HG03432 (cell line): ENCODE measurements around the gene PDRG1.

Experiments
- ATAC-seq: cut with Tn5 transposase; IDR thresholded peaks from one replicate; pipeline ENCODE4 v1.9.1; 2021; ENCODE audit warnings: mild to moderate bottlenecking, moderate library complexity; ENCODE audit not compliant: unreplicated experiment

PDRG1 gene

DNA sequence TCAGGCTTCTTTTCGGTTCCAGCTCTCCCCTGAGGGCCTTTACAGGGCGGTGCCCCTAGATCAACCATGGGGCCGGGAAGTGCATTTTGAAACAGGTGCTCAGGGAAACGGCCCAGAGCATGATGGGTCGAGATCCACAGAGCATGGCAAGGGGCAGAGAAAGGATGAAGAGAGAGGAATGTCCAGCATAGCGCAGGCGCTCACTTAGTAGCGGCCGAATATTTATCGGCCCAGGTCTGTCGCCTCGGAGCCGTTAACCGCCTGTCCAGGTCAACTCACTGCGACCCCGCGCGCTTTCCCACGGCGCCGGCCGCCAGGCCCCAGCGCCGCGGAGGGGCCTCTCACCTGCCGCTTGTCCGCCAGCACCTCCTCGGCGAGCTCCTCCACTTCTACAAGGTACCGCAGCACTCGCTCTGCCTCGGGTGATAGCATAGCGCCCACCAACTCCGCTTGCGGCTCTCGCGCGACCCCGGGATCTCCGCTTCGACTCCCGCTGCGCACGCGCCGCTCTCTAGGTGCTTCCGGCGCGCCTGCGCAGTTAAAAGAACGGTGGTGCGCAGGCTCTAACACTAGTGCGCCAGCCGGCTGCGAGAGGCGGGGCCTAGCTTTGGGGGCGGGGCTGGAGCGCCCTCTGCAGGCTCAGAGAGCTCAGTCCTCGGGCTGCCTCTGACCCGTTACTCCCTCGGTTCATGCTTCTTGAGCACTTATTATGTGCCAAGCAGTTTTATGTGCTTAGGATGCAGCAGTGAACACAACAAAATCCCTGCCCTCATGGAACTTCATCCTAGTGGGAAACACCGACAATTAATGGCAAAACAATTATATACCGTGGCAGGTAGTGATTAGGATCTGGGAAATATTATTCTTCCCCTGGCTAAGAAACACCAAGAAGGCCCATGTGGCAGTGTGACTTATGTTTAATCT lies at the start of gene PDRG1:
TSS of gene PDRG1 (minus strand) at position 517 of the 924 bp plus-strand sequence. CDS start at position 432, 85 bp downstream.
- peak; percentile 93 for ATAC-seq

DNA sequence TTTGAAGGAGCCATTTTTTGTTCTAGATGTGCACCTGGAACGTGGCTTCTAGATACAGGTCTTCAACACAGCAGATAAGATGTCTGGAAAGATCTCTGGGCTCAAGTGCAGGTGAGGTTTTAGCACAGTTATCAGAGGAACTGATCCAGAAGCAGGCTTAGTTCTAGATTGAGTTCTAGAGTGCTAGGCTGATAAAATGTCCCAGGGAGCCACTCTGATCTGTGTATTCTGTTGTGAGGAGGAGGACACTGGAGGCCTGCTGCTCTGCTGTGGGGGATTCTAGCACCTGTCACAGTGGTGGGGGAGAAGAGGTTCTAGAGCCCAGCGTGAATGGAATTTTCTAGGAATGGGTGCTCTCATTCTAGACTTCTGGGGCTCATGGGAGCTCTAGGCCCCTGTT lies 46.4 kb upstream of the PDRG1 start:
- ATAC-seq, result no peak

DNA sequence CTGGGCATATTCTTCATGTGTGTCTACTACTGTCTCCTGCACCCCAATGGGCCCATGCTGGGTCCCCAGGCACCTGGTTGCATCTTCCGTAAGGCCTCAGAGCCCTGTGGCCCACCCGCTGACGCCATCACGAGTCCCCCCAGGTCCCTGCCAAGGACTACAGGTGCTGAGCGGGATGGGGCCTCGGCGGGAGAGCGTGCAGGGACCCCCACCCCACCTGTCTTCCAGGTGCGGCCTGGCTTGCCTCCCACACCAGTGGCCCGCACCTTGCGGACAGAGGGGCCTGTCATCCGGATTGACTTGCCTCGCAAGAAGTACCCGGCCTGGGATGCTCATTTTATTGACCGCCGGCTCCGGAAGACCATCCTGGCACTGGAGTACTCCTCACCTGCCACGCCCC lies 45.1 kb upstream of the PDRG1 start:
- ATAC-seq, result no peak

DNA sequence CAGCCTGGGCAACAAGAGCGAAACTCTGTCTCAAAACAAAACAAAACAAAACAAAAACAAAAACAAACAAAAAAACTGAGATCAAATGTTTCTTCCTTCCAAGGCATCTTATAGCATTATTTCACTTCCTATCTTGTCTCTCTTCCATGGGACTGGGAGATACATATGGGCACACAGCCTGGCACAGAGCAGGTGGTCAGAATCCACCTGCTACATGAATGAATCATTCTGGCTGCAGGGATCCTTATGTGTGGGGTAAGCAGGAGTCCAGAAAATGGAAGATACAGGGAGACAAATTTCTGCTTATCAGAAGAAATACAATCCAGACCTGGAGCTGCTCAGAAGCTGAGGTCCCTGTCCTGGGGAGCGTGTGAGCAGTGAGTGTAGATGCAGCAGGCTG lies 40.2 kb upstream of the PDRG1 start:
- ATAC-seq, result no peak

DNA sequence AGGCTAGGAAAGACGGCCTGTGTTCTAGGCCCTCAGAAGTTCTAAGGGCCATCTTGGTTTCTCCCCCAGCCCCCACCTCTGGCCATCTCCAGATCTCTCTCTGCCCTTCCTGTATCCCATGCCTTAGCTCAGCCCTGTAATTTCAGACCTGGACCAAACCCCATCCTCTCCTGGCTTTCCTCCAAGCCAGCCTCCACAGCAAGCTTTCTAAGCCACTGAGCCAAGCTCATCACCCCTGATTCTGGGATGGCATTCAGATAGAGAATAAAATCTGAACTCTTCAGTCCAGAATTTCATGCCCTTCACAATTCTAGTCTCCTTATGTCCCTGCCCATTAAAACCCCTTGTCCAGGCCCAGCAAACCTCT lies 39.5 kb upstream of the PDRG1 start:
- ATAC-seq, result no peak

DNA sequence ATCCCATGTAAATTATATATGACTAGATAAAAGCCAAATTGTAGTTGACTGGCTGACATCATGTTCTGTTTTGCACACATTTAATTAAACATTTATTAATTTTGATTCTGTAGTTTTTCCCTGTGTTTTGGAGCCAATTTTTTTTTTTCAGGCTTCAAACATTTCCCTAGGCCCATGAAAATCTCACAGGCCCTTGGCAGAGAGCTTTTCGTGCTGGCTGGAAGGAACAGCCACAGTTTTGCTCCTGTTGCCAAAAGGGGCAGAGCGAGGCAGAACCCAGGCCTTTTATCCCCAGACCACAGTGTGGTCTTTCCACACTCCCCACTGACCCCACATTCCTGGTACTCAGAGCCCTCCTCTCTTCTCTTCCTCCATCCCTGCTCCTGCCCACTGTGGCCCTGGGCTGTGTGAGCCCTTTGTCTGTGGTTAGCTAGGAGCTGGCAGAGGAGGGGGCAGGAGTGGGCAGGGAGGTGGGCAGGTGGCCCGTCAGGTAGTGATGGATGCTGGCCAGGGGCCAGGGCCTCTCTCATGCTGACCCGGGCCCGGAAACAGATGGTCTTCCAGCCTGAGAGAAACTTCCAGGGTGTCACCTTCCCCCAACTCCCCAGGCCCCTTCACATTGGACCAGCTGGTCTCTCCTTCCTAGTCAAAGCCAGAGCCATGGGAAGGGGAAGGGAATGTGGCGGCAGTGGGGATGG lies 38.9 kb upstream of the PDRG1 start:
- no peak for ATAC-seq

DNA sequence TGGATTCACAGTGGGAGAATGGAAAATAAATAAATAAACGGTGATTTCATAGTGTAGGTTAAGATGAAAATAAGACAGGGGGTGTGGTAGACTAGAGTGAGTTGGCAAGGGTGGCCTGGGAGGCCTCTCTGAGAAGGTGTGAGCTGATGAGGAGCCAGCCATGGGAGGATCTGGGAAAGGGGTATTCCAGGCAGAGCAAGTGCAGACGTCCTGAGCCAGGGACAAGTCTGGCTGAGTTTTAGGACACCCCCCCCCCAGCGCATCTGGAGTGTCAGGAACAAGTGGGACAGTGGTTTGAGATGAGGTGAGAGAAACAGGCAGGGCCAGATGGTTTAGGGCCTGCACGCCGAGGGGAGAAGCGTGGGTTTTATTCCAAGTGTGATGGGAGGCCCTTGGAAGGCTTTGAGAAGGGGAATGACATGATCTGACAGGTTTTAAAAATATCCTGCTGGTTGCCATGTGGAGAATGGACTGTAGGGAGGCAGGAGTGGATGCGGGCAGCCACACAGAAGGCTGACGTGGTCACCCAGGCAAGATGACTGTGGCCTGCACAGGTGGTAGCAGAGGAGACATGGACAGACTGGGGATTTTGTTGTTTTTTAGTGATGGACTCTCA lies 37.3 kb upstream of the PDRG1 start:
- no peak for ATAC-seq

DNA sequence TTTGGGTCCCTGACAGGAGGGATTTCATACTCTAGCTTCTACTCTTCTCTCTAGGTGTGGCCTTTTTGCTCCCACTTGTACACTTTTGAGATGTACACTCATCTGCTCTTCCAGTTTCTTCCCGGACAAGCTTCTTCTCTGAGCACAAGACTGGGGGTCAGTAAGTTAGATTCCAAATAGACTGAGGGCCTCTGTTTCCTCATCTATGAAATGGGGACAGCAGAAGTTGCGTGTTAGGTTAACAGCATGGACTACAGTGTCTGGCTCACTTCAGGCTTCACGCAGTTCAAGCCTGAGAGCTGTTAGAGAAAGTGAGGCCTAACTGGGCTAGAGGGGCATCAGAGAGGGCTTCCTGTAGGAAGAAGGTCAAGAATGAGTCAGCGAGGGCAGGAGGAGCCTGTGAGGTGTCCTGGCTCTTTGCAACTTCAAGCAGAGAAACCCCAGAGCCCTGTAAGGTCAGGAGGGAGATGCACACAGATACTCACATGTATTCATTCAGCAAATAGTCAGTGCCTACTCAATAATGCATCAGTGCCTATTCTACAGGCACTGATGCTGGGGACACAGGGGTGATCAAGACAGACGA lies 36.7 kb upstream of the PDRG1 start:
- no peak for ATAC-seq

DNA sequence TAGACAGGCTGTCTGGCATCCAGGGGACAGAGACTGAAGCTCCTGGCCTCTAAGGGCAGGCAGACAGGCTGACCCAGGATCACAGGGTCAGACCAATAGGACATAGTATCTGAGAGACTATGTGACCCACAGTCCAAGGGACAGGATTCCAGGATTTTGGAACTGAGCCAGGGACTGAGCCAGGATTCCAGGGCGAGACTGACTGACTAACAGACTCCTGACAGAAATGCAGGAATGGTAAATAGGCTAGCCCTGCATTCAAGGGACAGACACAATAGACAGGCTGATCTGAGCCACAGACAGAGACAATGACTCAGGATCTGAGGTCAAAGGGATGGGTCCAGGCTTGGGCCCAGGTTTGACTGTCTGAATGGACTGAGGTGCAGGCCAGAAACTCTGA lies 35.9 kb upstream of the PDRG1 start:
- ATAC-seq, result no peak

DNA sequence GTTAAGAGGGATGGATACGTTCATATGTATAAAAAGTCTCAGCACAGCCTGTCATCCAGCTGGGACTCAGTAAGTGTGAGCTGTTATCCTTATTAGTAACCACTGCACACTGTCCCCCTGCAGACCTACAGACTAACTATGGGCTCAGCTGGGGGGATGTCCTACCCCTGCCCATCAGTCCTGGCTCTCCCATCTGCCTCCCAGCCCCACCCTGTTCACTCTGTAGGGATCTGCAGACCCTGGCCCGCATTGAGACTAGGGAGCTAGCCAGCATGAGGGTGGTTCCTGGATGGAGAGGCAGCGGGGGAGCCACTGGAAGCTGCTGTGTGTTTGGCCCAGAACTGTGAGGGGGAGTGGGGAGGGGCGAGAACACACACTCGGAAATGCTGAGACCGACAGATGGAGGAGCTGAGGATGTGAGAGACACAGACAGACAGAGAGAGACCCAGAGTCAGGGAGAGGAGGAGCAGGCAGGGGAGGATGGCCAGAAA lies 33.2 kb upstream of the PDRG1 start:
- no peak for ATAC-seq

DNA sequence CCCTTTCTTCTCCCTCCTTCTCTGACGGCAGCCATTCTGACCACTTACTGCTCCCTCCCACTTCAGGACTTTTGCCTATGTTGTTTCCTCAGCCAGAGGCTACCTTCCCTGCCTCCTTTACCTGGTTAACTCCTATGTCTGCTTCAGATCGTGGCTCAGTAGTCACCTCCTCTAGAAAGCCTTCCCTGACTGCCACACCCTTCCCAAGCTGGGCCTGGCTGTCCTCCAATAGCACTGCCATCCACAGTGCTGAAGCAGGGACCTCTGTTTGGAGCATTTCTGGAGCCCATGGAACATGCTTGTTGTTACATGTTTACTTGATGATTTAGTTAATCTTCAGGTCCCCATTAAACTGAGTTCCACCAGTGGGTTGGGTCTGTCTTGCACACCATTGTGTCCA lies 29.9 kb upstream of the PDRG1 start:
- ATAC-seq, result no peak

DNA sequence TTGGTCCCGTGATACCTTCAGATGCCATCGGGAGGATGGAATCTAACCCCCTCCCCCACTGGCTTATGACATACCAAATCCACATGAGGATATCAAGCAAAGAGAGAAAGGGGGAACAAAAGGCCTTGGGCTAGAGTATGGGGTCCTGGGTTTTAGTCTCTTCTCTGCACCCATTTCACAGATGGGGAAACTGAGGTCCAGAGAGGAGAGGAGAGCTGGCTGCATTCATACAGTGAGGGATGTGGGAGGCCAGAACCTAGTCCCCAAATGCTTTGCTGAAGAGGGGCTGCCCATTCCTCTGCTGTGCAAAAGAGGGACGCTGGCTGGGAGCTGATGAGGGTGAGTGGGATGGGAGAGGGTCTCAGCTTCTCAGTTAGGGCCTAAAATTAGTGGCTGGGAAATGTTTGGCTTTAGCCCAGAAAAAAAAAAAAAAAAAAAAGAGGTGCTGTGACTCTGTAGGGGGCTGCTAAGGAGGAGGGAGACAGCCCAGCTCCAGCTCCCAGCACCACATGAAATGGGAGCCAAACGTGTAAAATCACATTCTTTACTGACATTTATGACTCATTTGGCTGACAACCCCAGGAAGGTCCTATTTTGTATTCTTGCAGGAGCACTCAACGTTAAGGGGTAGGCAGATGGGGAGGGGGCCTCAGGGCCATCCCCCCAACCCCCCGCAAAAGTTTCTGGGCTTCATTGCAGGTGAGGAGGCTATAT lies 28.0 kb upstream of the PDRG1 start:
- no peak for ATAC-seq

DNA sequence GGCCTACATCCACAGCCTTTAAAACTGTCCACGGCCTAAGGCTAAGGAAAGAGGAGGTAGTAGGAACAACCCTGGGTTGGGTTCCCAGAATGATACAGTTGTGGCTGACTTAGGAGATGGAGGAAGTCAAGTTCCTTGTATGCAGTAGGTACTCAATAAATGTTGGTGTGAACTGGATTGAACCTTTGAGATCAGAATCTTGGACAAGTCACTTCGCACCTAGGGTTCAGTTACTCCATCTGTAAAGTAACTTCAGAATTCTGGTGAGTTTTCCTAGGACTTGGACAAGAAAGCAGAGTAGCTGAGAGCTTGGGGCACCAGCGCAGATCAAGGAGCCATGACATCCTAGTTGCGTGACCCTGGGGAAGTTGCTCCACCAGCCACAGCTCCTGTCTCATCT lies 25.2 kb upstream of the PDRG1 start:
- no peak for ATAC-seq

DNA sequence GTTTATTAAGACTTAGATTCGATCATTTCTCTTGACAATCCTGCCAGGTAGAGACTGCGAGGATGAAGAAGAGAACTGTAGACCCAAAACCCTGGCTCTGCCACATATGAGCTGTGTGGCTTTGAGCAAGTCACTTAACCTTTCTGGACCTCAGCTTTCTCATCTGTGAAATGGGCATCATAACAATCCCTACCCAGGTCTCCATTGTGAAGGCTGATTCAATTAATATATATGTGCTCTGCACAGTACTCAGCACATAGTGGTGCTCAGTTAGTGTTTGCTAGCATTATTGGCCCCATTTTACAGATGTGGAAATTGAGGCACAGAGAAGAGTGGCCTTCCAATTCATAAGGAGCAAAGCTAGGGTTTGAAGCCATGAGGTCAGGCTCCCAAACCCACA lies 24.0 kb upstream of the PDRG1 start:
- no peak for ATAC-seq

DNA sequence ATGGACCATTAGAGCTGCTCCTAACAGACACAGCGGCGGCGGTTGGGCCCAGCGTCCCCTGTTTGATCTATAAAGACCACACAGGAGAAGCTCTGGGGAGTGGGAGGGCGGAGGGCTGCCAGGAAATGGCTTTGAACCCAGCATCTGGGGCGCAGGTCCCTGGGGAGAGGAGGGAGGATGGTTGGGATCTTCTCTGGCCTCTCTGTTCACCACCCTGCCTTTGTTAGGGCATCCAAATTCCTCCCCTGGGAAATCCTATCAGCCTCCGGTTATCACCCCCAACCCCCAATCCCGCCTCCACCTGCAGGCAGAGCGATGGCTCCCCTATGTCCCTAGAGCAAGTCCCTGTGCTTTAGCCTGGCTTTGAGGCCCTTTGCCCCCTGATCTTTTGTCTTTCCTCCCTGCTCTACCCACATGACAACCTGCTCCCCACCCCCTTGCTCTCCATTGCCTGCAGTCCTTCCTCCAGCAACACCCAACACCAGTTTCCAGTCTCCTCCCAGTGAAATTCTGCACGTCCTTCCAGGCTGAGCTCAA lies 23.2 kb upstream of the PDRG1 start:
- ATAC-seq, result no peak

DNA sequence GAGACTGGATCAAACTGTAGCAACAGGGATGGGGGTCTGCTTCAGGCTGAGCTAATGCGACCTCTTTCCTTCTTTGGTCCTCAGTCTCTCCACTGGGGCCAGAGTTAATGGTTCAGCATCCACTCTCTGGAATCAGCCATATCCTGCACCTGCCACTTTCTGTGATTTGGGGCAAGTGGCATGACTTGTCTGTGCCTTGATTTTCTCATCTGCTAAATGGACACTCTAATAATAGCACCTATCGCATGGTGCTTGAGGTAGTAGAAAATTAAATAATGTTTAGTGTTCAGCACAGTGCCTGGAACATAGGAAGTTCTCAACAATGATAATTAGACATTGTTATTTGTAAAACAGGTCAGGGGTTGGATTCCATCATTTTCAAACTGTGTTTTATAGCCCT lies 22.4 kb upstream of the PDRG1 start:
- ATAC-seq, result no peak

DNA sequence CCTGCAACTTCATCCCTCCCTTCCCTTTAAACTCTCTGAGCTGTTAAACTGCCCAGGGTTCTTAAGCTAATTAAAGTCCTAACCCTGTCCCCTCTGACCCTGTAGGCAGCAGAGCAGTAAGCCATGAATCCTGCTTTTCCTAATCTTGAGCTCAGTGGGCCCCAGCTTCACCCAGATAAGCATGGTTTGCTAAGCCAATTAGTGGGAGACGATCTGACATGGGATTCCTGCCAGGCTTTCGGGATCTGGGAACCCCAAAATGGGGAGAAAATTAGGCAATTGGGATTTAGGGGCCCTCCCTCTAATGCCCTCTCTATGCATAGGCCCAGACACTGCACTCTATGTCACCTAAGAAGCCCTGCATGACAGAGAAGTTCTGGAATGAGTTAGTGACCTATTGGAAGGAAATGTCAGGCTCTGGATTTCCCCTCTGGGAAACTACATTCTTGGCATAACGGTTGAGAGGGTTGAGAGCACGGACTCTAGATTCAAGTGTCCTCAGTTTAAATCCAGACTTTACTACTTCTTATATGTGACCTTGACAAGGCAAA lies 20.7 kb upstream of the PDRG1 start:
- no peak for ATAC-seq

DNA sequence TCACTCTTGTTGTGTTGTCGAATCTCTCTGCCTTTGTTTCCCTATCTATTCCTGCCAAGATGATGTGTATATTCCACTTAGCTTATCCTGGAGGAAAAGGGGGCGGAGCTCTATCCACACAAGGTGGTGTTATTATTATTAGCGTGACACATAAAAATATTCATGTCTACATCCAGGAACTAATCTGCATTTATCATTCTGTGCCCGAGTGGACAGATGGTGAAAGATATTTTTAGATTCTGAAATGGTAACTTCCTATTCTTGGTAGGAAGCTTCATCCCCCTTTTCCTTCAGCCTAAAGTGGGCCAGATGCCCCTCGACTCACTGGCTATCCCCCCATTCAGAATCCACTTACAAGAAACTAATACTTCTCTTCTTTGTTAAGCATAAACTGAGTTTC lies 18.1 kb upstream of the PDRG1 start:
- no peak for ATAC-seq

DNA sequence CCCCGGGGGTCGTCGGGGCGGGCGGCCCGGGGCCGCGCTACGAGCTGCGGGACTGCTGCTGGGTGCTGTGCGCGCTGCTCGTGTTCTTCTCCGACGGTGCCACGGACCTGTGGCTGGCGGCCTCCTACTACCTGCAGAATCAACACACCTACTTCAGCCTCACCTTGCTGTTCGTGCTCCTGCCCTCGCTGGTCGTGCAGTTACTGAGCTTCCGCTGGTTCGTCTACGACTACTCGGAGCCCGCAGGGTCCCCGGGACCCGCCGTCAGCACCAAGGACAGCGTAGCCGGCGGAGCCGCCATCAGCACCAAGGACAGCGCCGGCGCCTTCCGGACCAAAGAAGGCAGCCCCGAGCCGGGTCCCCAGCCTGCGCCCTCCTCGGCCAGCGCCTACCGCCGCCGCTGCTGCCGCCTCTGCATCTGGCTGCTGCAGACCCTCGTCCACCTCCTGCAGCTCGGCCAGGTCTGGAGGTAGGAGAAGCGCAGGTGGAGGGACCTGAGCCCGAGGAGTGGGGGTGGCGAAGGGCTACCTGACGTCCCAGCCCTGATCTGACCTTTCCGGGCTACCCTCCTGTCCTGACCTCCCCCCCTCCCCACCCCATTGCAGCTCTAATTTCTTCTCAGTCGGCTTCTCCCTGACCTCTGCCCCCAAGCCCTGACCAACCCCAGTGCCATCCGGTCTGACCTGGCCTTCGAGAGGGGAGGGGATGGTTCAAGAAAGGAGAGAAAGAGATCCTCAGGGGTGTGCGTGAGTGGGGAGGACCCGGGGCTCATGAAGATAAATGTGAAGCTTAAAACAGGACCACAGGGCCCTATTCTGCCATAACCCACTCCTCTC lies 16.7 kb upstream of the PDRG1 start:
- ATAC-seq, result peak; percentile 66
